ENCODE data around the gene SPEG. TPM values are rescaled to one million over a fixed set of nuclear protein-coding genes. Genes with fewer than 3 reads are reported as not detected.
A peak's percentile ranks its signal among the peaks of the same experiment; 100 is the strongest.

Gene SPEG
- total RNA-seq, 1 experiment from 2014 or later = not detected

- no peaks in the 10 kb centered on the region; the same call in 1 of the 2 replicates for H3K79me2 ChIP-seq (ENCODE audit: low read length)
- no peaks in the 10 kb centered on the region for H3K9me2 ChIP-seq (replicated peaks; ENCODE audit: insufficient read depth, low read length)
- H3K4me2 ChIP-seq (ENCODE audit: low read depth, low read length, poor library complexity, severe bottlenecking) = peak overlapping the region; percentile 86
- H2AFZ ChIP-seq (ENCODE audit: low read length) = no peak overlapping the region
- no peaks in the 10 kb centered on the region for H3K9me3 ChIP-seq (ENCODE audit: low read length)
- no peaks in the 10 kb centered on the region for H3K36me3 ChIP-seq (ENCODE audit: insufficient read depth, low read length)
- H3K4me1 ChIP-seq (ENCODE audit: low read length) = peaks cover 23% of the 10 kb centered on the region
- H4K20me1 ChIP-seq (ENCODE audit: insufficient read depth, low read depth, low read length) = no peaks in the 10 kb centered on the region
- peak overlapping the region; percentile 76 for H3K9ac ChIP-seq (ENCODE audit: low read length)
- peak overlapping the region; percentile 73 for H3K4me3 ChIP-seq (ENCODE audit: low read length)
- no peak overlapping the region for H3K27ac ChIP-seq (ENCODE audit: low read length)
- no peak for DNase-seq
- no peaks in the 10 kb centered on the region for H3K27me3 ChIP-seq (ENCODE audit: low read length)
These were observed 64.3 kb downstream of the SPEG start for GRCh38 chr2:219499058-219499307.

DNA sequence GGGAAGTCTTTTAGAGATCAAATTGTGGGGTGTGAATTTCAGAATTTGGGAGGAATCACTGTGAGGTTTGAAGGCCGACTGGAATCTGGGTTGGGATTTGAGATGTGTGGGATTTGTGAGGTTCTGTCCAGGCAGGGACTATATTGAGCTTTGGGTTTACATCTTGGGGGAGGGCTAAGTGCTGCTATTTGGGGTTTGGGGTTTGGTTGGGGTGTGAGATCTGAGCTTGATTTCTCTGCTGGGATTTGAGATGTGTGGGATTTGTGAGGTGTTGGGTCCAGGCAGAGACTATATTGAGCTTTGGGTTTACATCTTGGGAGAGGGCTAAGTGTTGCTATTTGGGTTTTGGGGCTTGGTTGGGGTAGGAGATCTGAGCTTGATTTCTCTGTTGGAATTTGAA, 64.9 kb downstream of the SPEG start:
- Histone ChIP-seq H3K4me2 (ENCODE audit: low read depth, low read length, poor library complexity, severe bottlenecking) (peak overlapping the region; percentile 86), H4K20me1 (ENCODE audit: insufficient read depth, low read depth, low read length) (no peaks in the 10 kb centered on the region), H3K4me1 (ENCODE audit: low read length) (peaks cover 23% of the 10 kb centered on the region), H3K79me2 (ENCODE audit: low read length) (no peaks in the 10 kb centered on the region; the same call in 1 of the 2 replicates), H3K9me3 (ENCODE audit: low read length) (no peaks in the 10 kb centered on the region), H3K9me2 (replicated peaks; ENCODE audit: insufficient read depth, low read length) (no peaks in the 10 kb centered on the region), H3K27ac (ENCODE audit: low read length) (no peak overlapping the region), H2AFZ (ENCODE audit: low read length) (no peak overlapping the region), H3K4me3 (ENCODE audit: low read length) (peak overlapping the region; percentile 73), H3K27me3 (ENCODE audit: low read length) (no peaks in the 10 kb centered on the region), H3K36me3 (ENCODE audit: insufficient read depth, low read length) (no peaks in the 10 kb centered on the region), H3K9ac (ENCODE audit: low read length) (peak overlapping the region; percentile 76)
- DNase-seq = no peak

- no peak overlapping the region for H2AFZ ChIP-seq (ENCODE audit: low read length)
- H3K4me3 ChIP-seq (ENCODE audit: low read length) = peak overlapping the region; percentile 73; the same call in 1 of the 2 replicates
- H3K79me2 ChIP-seq (ENCODE audit: low read length) = no peaks in the 10 kb centered on the region; the same call in 1 of the 2 replicates
- no peak overlapping the region for H3K27ac ChIP-seq (ENCODE audit: low read length)
- H3K9me3 ChIP-seq (ENCODE audit: low read length) = no peaks in the 10 kb centered on the region
- H3K4me2 ChIP-seq (ENCODE audit: low read depth, low read length, poor library complexity, severe bottlenecking) = peak overlapping the region; percentile 86
- H3K9ac ChIP-seq (ENCODE audit: low read length) = peak overlapping the region; percentile 76
- no peaks in the 10 kb centered on the region for H4K20me1 ChIP-seq (ENCODE audit: insufficient read depth, low read depth, low read length)
- no peaks in the 10 kb centered on the region for H3K9me2 ChIP-seq (replicated peaks; ENCODE audit: insufficient read depth, low read length)
- no peaks in the 10 kb centered on the region for H3K36me3 ChIP-seq (ENCODE audit: insufficient read depth, low read length)
- peaks cover 23% of the 10 kb centered on the region for H3K4me1 ChIP-seq (ENCODE audit: low read length)
- H3K27me3 ChIP-seq (ENCODE audit: low read length) = no peaks in the 10 kb centered on the region
- DNase-seq = no peak
These were observed 65.5 kb downstream of the SPEG start for GRCh38 chr2:219500135-219500534.

GRCh38 chr2:219501849-219502248, 67.2 kb downstream of the SPEG start:
- Histone ChIP-seq H3K4me3 (ENCODE audit: low read length) (no peak overlapping the region), H3K36me3 (ENCODE audit: insufficient read depth, low read length) (no peaks in the 10 kb centered on the region), H3K27ac (ENCODE audit: low read length) (no peak overlapping the region), H3K9me3 (ENCODE audit: low read length) (no peaks in the 10 kb centered on the region), H3K79me2 (ENCODE audit: low read length) (no peaks in the 10 kb centered on the region; the same call in 1 of the 2 replicates), H2AFZ (ENCODE audit: low read length) (no peak overlapping the region), H3K4me1 (ENCODE audit: low read length) (peaks cover 18% of the 10 kb centered on the region), H3K9me2 (replicated peaks; ENCODE audit: insufficient read depth, low read length) (no peaks in the 10 kb centered on the region), H3K9ac (ENCODE audit: low read length) (no peak overlapping the region), H3K4me2 (ENCODE audit: low read depth, low read length, poor library complexity, severe bottlenecking) (no peak overlapping the region), H4K20me1 (ENCODE audit: insufficient read depth, low read depth, low read length) (no peaks in the 10 kb centered on the region), H3K27me3 (ENCODE audit: low read length) (no peaks in the 10 kb centered on the region)
- no peak for DNase-seq

GRCh38 chr2:219502618-219503017, 68.0 kb downstream of the SPEG start:
- Histone ChIP-seq H4K20me1 (ENCODE audit: insufficient read depth, low read depth, low read length) (no peaks in the 10 kb centered on the region), H3K4me1 (ENCODE audit: low read length) (peaks cover 18% of the 10 kb centered on the region), H3K79me2 (ENCODE audit: low read length) (no peaks in the 10 kb centered on the region; the same call in 1 of the 2 replicates), H3K9me3 (ENCODE audit: low read length) (no peaks in the 10 kb centered on the region), H3K27ac (ENCODE audit: low read length) (no peak overlapping the region), H3K4me3 (ENCODE audit: low read length) (no peak overlapping the region), H3K9ac (ENCODE audit: low read length) (no peak overlapping the region), H3K36me3 (ENCODE audit: insufficient read depth, low read length) (no peaks in the 10 kb centered on the region), H2AFZ (ENCODE audit: low read length) (no peak overlapping the region), H3K9me2 (replicated peaks; ENCODE audit: insufficient read depth, low read length) (no peaks in the 10 kb centered on the region), H3K4me2 (ENCODE audit: low read depth, low read length, poor library complexity, severe bottlenecking) (no peak overlapping the region), H3K27me3 (ENCODE audit: low read length) (no peaks in the 10 kb centered on the region)
- no peak for DNase-seq

DNA sequence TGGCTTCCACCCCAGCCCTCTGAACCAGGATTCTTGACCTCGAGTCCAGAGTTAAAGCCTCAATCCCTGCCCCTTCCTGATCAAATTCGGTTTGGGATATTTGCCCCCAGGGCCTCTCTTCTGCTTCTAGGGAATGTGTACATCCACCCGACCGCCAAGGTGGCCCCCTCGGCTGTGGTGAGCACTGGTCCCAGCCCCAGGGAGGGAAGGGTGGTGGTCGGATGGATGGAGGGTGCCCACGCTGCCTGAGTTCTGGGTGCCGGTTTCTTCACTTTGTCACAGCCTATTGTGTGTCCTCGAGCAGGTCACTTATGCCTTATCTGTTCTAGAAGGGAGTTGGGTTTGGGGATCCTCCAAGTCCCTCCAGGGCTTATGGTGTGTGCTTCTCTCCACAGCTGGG, 70.9 kb downstream of the SPEG start:
- Histone ChIP-seq H3K4me1 (ENCODE audit: low read length) (peaks cover 3% of the 10 kb centered on the region), H4K20me1 (ENCODE audit: insufficient read depth, low read depth, low read length) (0 out of 2 replicates have a peak, but pooled peaks cover 4% of the 10 kb centered on the region), H3K27me3 (ENCODE audit: low read length) (no peaks in the 10 kb centered on the region), H3K9me3 (ENCODE audit: low read length) (no peaks in the 10 kb centered on the region), H3K9me2 (replicated peaks; ENCODE audit: insufficient read depth, low read length) (no peaks in the 10 kb centered on the region), H3K4me2 (ENCODE audit: low read depth, low read length, poor library complexity, severe bottlenecking) (no peak overlapping the region), H3K27ac (ENCODE audit: low read length) (no peak overlapping the region), H3K36me3 (ENCODE audit: insufficient read depth, low read length) (no peaks in the 10 kb centered on the region), H3K4me3 (ENCODE audit: low read length) (no peak overlapping the region), H2AFZ (ENCODE audit: low read length) (no peak overlapping the region), H3K9ac (ENCODE audit: low read length) (no peak overlapping the region), H3K79me2 (ENCODE audit: low read length) (no peaks in the 10 kb centered on the region)
- DNase-seq = no peak

DNA sequence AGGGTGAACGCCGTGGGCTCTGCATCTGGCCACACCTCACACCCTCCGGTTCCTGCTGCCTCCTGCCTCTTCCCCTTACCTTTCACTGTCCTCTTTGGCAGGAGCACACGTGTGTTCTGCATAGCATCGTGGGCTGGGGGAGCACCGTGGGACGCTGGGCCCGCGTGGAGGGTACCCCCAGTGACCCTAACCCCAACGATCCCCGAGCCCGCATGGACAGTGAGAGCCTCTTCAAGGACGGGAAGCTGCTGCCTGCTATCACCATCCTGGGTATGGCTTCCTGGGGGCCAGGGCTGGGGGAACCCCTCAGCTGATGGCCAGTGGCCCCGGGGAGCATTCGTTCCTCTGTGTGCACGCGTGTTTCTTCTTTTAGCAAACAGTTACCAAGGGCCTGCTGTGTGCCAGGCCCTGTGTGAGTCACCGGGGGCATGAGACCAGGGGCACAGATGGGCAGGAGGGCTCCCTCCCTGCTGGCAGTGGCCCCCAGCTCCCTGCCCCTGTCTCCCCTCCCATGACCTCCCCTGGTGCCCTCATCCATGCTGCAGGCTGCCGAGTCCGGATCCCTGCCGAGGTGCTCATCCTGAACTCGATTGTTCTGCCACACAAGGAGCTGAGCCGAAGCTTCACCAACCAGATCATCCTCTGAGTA, 71.6 kb downstream of the SPEG start:
- Histone ChIP-seq H4K20me1 (ENCODE audit: insufficient read depth, low read depth, low read length) (0 out of 2 replicates have a peak, but pooled peaks cover 4% of the 10 kb centered on the region), H3K4me2 (ENCODE audit: low read depth, low read length, poor library complexity, severe bottlenecking) (no peak overlapping the region), H3K27me3 (ENCODE audit: low read length) (no peaks in the 10 kb centered on the region), H3K9me3 (ENCODE audit: low read length) (no peaks in the 10 kb centered on the region), H3K79me2 (ENCODE audit: low read length) (no peaks in the 10 kb centered on the region), H3K4me3 (ENCODE audit: low read length) (no peak overlapping the region), H3K9ac (ENCODE audit: low read length) (no peak overlapping the region), H2AFZ (ENCODE audit: low read length) (no peak overlapping the region), H3K27ac (ENCODE audit: low read length) (no peak overlapping the region), H3K36me3 (ENCODE audit: insufficient read depth, low read length) (no peaks in the 10 kb centered on the region), H3K9me2 (replicated peaks; ENCODE audit: insufficient read depth, low read length) (no peaks in the 10 kb centered on the region), H3K4me1 (ENCODE audit: low read length) (peaks cover 7% of the 10 kb centered on the region)
- no peak for DNase-seq

GRCh38 chr2:219506802-219507526, 72.3 kb downstream of the SPEG start:
- Histone ChIP-seq H3K79me2 (ENCODE audit: low read length) (no peaks in the 10 kb centered on the region), H3K36me3 (ENCODE audit: insufficient read depth, low read length) (no peaks in the 10 kb centered on the region), H2AFZ (ENCODE audit: low read length) (no peak overlapping the region), H4K20me1 (ENCODE audit: insufficient read depth, low read depth, low read length) (0 out of 2 replicates have a peak, but pooled peaks cover 4% of the 10 kb centered on the region), H3K4me2 (ENCODE audit: low read depth, low read length, poor library complexity, severe bottlenecking) (no peak overlapping the region), H3K9me2 (replicated peaks; ENCODE audit: insufficient read depth, low read length) (no peaks in the 10 kb centered on the region), H3K4me1 (ENCODE audit: low read length) (peaks cover 14% of the 10 kb centered on the region), H3K27me3 (ENCODE audit: low read length) (no peaks in the 10 kb centered on the region), H3K4me3 (ENCODE audit: low read length) (no peak overlapping the region), H3K9me3 (ENCODE audit: low read length) (no peaks in the 10 kb centered on the region), H3K27ac (ENCODE audit: low read length) (no peak overlapping the region), H3K9ac (ENCODE audit: low read length) (no peak overlapping the region)
- DNase-seq = no peak

Measured in Karpas-422 (cell line).